Measurements from ENCODE around the gene RIPK4. TPM values are rescaled to one million over a fixed set of nuclear protein-coding genes. Genes with fewer than 3 reads are reported as not detected.

Gene RIPK4
- total and polyA plus RNA-seq, 4 donors, result 4.7 to 22.6 (median 8.5) TPM

DNA sequence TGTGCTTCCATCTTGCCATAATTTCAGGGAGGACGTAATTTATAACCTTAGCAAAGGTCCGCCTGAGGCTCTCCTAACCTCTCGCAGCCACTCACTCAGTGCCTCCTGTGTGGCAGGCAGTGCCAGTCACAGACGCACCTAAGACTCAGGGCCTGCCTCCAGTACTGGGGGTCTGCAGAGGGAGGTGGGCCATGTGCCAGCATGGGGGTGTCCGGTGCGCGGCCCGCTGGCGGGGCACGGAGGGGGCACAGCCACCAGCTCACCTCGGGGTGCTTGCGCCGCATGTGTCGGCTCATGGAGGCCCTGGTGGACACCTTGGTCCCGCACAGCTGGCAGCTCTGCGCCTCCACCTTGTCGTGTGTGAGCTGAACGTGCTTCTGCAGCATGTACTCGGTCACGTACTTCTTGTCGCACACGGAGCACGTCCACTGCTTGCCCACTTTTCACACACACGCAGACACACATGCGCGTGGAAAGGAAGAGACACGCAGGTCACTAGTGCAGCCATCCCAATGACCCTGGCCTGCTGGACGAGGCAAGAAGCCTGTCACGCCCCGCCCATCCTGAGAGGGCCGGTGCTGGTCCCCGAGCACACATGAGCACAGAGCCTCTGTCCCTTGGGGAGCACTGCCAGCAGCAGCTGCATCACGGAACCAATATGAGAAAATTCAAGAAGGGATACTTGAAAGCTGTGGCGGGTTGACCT, 43.2 kb upstream of the RIPK4 start:
- Histone ChIP-seq H3K9ac (ENCODE audit: low read depth in 1 of 2, low read length in 2 of 2) (no peak overlapping the region), H3K9me3 (ENCODE audit: control insufficient read depth in 4 of 4, low read length in 3 of 4) (no peaks in the 10 kb centered on the region), H3K4me3 (ENCODE audit: low read depth in 1 of 3, low read length in 3 of 3) (no peak overlapping the region), H3K27me3 (ENCODE audit: control insufficient read depth in 4 of 4, insufficient read depth in 4 of 4, low read length in 3 of 4) (no peaks in the 10 kb centered on the region), H3K36me3 (ENCODE audit: control insufficient read depth in 4 of 4, insufficient read depth in 3 of 4, low read depth in 1 of 4, low read length in 3 of 4) (peaks cover 0 to 26% (median 9%) of the 10 kb centered on the region in 4 donors), H3K4me1 (ENCODE audit: control insufficient read depth in 4 of 4, insufficient read depth in 4 of 4, low read length in 3 of 4) (no peaks in the 10 kb centered on the region), H3K27ac (ENCODE audit: low read depth in 1 of 2, low read length in 2 of 2) (no peak overlapping the region)
- TF ChIP-seq, protein P1, sequence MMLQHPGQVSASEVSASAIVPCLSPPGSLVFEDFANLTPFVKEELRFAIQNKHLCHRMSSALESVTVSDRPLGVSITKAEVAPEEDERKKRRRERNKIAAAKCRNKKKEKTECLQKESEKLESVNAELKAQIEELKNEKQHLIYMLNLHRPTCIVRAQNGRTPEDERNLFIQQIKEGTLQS (IDR thresholded peaks at IDR 0.05), result no peak
- TF ChIP-seq SP1 (IDR thresholded peaks at IDR 0.05), result no peak
- TF ChIP-seq, protein P2, sequence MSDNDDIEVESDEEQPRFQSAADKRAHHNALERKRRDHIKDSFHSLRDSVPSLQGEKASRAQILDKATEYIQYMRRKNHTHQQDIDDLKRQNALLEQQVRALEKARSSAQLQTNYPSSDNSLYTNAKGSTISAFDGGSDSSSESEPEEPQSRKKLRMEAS (IDR thresholded peaks at IDR 0.05), result no peak
- no peak for TF ChIP-seq RAD21 (IDR thresholded peaks at IDR 0.05)
- TF ChIP-seq NR2F2 (IDR thresholded peaks at IDR 0.05), result no peak
- WGBS, result 97% methylated on average over 34 of the region's 34 CpGs
- no peak for DNase-seq (ENCODE audit: low spot score)

DNA sequence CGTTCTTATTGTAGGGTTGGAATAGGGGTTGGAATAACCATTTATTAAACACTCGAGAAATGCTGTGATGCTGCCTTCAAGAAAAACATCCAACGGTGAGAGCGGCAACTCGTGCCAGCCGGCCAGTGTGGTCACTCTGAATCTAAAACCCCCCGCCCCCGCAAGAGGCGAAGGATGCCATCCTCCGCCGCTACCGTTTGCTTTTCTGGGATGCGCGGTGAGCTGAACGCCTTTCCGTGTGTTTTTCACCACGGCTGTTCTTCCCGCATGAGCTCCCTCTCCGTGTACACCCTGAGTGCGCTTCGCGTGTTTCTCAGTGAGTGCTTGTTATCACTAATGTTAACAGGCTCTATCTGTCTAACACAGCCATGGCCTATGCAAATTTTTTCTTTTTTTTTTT, 42.0 kb upstream of the RIPK4 start:
- Histone ChIP-seq H3K4me1 (ENCODE audit: control insufficient read depth in 4 of 4, insufficient read depth in 4 of 4, low read length in 3 of 4) (no peaks in the 10 kb centered on the region), H3K4me3 (ENCODE audit: low read depth in 1 of 3, low read length in 3 of 3) (no peak overlapping the region), H3K9me3 (ENCODE audit: control insufficient read depth in 4 of 4, low read length in 3 of 4) (no peaks in the 10 kb centered on the region), H3K27me3 (ENCODE audit: control insufficient read depth in 4 of 4, insufficient read depth in 4 of 4, low read length in 3 of 4) (no peaks in the 10 kb centered on the region), H3K36me3 (ENCODE audit: control insufficient read depth in 4 of 4, insufficient read depth in 3 of 4, low read depth in 1 of 4, low read length in 3 of 4) (peaks cover 0 to 22% (median 7%) of the 10 kb centered on the region in 4 donors), H3K9ac (ENCODE audit: low read depth in 1 of 2, low read length in 2 of 2) (no peak overlapping the region), H3K27ac (ENCODE audit: low read depth in 1 of 2, low read length in 2 of 2) (no peak overlapping the region)
- TF ChIP-seq SP1 (IDR thresholded peaks at IDR 0.05), result no peak
- WGBS, result 98% methylated on average over 22 of the region's 22 CpGs
- no peak for DNase-seq (ENCODE audit: low spot score)

DNA sequence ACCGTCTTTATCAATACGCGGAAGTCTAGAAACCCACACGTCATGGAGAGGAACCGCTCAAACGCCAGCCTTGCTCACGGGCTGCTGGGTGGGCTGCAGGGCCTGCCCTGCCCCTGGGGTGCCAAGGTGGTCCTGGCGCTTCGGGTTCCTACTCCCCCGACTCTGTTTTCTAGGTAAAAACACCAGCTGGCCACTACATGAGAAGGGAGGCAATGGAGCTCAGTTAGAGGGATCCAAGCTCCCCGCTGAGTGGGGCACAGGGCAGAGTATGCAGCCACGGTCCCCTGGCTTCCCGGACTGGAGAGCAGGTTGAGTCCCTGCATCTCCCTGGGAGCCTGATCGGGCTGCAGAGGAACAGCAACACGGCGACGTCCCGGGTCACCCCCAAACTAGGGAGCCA, 41.2 kb upstream of the RIPK4 start:
- Histone ChIP-seq H3K9me3 (ENCODE audit: control insufficient read depth in 4 of 4, low read length in 3 of 4) (no peaks in the 10 kb centered on the region), H3K4me1 (ENCODE audit: control insufficient read depth in 4 of 4, insufficient read depth in 4 of 4, low read length in 3 of 4) (no peaks in the 10 kb centered on the region), H3K36me3 (ENCODE audit: control insufficient read depth in 4 of 4, insufficient read depth in 3 of 4, low read depth in 1 of 4, low read length in 3 of 4) (peaks cover 0 to 22% (median 7%) of the 10 kb centered on the region in 4 donors), H3K9ac (ENCODE audit: low read depth in 1 of 2, low read length in 2 of 2) (no peak overlapping the region), H3K27me3 (ENCODE audit: control insufficient read depth in 4 of 4, insufficient read depth in 4 of 4, low read length in 3 of 4) (no peaks in the 10 kb centered on the region), H3K4me3 (ENCODE audit: low read depth in 1 of 3, low read length in 3 of 3) (no peak overlapping the region), H3K27ac (ENCODE audit: low read depth in 1 of 2, low read length in 2 of 2) (no peak overlapping the region)
- 97% methylated on average over 18 of the region's 18 CpGs for WGBS
- no peak for TF ChIP-seq TAF1 (conservative IDR thresholded peaks at IDR 0.05)
- TF ChIP-seq HNF4A (conservative IDR thresholded peaks at IDR 0.05), result no peak
- no peak for TF ChIP-seq JUND (IDR thresholded peaks at IDR 0.05)
- TF ChIP-seq YY1 (IDR thresholded peaks at IDR 0.05), result no peak
- no peak for TF ChIP-seq NR2F2 (IDR thresholded peaks at IDR 0.05)
- TF ChIP-seq, protein P1 (IDR thresholded peaks at IDR 0.05), result no peak
- TF ChIP-seq, protein P3, sequence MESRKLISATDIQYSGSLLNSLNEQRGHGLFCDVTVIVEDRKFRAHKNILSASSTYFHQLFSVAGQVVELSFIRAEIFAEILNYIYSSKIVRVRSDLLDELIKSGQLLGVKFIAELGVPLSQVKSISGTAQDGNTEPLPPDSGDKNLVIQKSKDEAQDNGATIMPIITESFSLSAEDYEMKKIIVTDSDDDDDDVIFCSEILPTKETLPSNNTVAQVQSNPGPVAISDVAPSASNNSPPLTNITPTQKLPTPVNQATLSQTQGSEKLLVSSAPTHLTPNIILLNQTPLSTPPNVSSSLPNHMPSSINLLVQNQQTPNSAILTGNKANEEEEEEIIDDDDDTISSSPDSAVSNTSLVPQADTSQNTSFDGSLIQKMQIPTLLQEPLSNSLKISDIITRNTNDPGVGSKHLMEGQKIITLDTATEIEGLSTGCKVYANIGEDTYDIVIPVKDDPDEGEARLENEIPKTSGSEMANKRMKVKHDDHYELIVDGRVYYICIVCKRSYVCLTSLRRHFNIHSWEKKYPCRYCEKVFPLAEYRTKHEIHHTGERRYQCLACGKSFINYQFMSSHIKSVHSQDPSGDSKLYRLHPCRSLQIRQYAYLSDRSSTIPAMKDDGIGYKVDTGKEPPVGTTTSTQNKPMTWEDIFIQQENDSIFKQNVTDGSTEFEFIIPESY (IDR thresholded peaks at IDR 0.05), result no peak
- no peak for TF ChIP-seq HNF4G (IDR thresholded peaks at IDR 0.05)
- no peak for TF ChIP-seq RXRA (IDR thresholded peaks at IDR 0.05)
- TF ChIP-seq SP1 (IDR thresholded peaks at IDR 0.05), result no peak
- no peak for TF ChIP-seq GABPA (IDR thresholded peaks at IDR 0.05 in 1 of 2, conservative IDR thresholded peaks at IDR 0.05 in 1 of 2)
- TF ChIP-seq, protein P2 (IDR thresholded peaks at IDR 0.05), result no peak
- no peak for TF ChIP-seq EGR1 (IDR thresholded peaks at IDR 0.05; ENCODE audit: low read depth in 2 of 2)
- TF ChIP-seq, protein P4, sequence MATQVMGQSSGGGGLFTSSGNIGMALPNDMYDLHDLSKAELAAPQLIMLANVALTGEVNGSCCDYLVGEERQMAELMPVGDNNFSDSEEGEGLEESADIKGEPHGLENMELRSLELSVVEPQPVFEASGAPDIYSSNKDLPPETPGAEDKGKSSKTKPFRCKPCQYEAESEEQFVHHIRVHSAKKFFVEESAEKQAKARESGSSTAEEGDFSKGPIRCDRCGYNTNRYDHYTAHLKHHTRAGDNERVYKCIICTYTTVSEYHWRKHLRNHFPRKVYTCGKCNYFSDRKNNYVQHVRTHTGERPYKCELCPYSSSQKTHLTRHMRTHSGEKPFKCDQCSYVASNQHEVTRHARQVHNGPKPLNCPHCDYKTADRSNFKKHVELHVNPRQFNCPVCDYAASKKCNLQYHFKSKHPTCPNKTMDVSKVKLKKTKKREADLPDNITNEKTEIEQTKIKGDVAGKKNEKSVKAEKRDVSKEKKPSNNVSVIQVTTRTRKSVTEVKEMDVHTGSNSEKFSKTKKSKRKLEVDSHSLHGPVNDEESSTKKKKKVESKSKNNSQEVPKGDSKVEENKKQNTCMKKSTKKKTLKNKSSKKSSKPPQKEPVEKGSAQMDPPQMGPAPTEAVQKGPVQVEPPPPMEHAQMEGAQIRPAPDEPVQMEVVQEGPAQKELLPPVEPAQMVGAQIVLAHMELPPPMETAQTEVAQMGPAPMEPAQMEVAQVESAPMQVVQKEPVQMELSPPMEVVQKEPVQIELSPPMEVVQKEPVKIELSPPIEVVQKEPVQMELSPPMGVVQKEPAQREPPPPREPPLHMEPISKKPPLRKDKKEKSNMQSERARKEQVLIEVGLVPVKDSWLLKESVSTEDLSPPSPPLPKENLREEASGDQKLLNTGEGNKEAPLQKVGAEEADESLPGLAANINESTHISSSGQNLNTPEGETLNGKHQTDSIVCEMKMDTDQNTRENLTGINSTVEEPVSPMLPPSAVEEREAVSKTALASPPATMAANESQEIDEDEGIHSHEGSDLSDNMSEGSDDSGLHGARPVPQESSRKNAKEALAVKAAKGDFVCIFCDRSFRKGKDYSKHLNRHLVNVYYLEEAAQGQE (IDR thresholded peaks at IDR 0.05), result no peak
- no peak for DNase-seq (ENCODE audit: low spot score)
